IMR-90 (cell line): ENCODE measurements around the gene HSD17B7. TPM values are rescaled to one million over a fixed set of nuclear protein-coding genes. Genes with fewer than 3 reads are reported as not detected.

ENCODE experiments used
- ATAC-seq: fragments of 200-7000 bp; cut with Tn5 transposase; 2 replicates; pipeline ENCODE4 v1.9.1; 2020; ENCODE audit warnings: low read depth, mild to moderate bottlenecking, moderate library complexity
- BruUV-seq: library from RNA; stranded (reverse); fragments of 400-500 nt; replicated peaks from 2 replicates; lab custom pipeline; 2021; lab: Mats Ljungman, UMichigan
- CTCF ChIA-PET: fragments of 300-600 bp; formaldehyde crosslinking; extraction: SDS; loops from one replicate; lab custom pipeline; 2021; ENCODE audit warnings: antibody characterized with exemption; lab: Yijun Ruan, JAX
- POLR2A ChIA-PET: fragments of 300-600 bp; sonication (Branson Sonifier 250); formaldehyde crosslinking; loops from one replicate; lab custom pipeline; 2022; ENCODE audit warnings: antibody characterized with exemption; ENCODE audit not compliant: unreplicated experiment; lab: Charles Lee
- DNase-seq: peaks from one replicate; pipeline ENCODE4 v3.0.0; 2013
- H2AFZ ChIP-seq: replicated peaks from 2 replicates; pipeline ENCODE3; 2013; ENCODE audit warnings: low read length, mild to moderate bottlenecking; ENCODE audit not compliant: poor library complexity
- H2AK5ac ChIP-seq: 2 replicates; pipeline ENCODE4 v1.6.1; 2013; ENCODE audit warnings: low read depth, low read length, inconsistent platforms
- H2AK9ac ChIP-seq: replicated peaks from 2 replicates; pipeline ENCODE3; 2013; ENCODE audit warnings: mild to moderate bottlenecking, low read depth, low read length, moderate library complexity; ENCODE audit not compliant: poor library complexity
- H2BK120ac ChIP-seq: 2 replicates; pipeline ENCODE4 v1.6.1; 2013; ENCODE audit warnings: low read depth, low read length, inconsistent platforms
- H2BK15ac ChIP-seq: 3 replicates; pipeline ENCODE4 v1.6.1; 2013; ENCODE audit warnings: low read depth, low read length, inconsistent platforms
- H2BK20ac ChIP-seq: 2 replicates; pipeline ENCODE4 v1.6.1; 2013; ENCODE audit warnings: low read depth, mild to moderate bottlenecking, inconsistent platforms, low read length, moderate library complexity
- H2BK5ac ChIP-seq: 2 replicates; pipeline ENCODE4 v1.6.1; 2013; ENCODE audit warnings: mild to moderate bottlenecking, low read depth, low read length, inconsistent platforms; ENCODE audit not compliant: poor library complexity, severe bottlenecking
- H3K14ac ChIP-seq: replicated peaks from 2 replicates; pipeline ENCODE4 v1.6.1; 2013; ENCODE audit warnings: low read depth, low read length, inconsistent platforms
- H3K18ac ChIP-seq: 2 replicates; pipeline ENCODE4 v1.6.1; 2013; ENCODE audit warnings: low read depth, low read length, control low read depth
- H3K23ac ChIP-seq: 2 replicates; pipeline ENCODE4 v1.6.1; 2013; ENCODE audit warnings: low read depth, low read length, inconsistent platforms
- H3K27ac ChIP-seq: 2 replicates; pipeline ENCODE4 v1.5.1; 2013; ENCODE audit warnings: mild to moderate bottlenecking, control low read depth, low read length; ENCODE audit not compliant: insufficient read depth
- H3K27me3 ChIP-seq: 2 replicates; pipeline ENCODE4 v1.6.1; 2013; ENCODE audit warnings: low read length; ENCODE audit not compliant: control insufficient read depth, insufficient read depth
- H3K36me3 ChIP-seq: 2 replicates; pipeline ENCODE4 v1.6.1; 2013; ENCODE audit warnings: low read length, mixed read lengths; ENCODE audit not compliant: control insufficient read depth, insufficient read depth
- H3K4ac ChIP-seq: 2 replicates; pipeline ENCODE4 v1.6.1; 2013; ENCODE audit warnings: low read depth, low read length, inconsistent platforms
- H3K4me1 ChIP-seq: 2 replicates; pipeline ENCODE4 v1.6.1; 2013; ENCODE audit warnings: low read length, mixed read lengths; ENCODE audit not compliant: control insufficient read depth, insufficient read depth
- H3K4me2 ChIP-seq: 2 replicates; pipeline ENCODE4 v1.6.1; 2013; ENCODE audit warnings: low read depth, mild to moderate bottlenecking, control low read depth, low read length, moderate library complexity
- H3K4me3 ChIP-seq: 2 replicates; pipeline ENCODE4 v1.5.1; 2013; ENCODE audit warnings: low read depth, mild to moderate bottlenecking, control low read depth, low read length, moderate library complexity; ENCODE audit not compliant: insufficient read depth
- H3K56ac ChIP-seq: 2 replicates; pipeline ENCODE4 v1.6.1; 2013; ENCODE audit warnings: low read length, inconsistent platforms; ENCODE audit not compliant: insufficient read depth; ENCODE audit errors: extremely low read depth
- H3K79me1 ChIP-seq, 2 experiments: 2 replicates each; pipeline ENCODE4 v1.6.1; 2013; ENCODE audit warnings: low read length in 2 of 2, inconsistent platforms in 1 of 2, low read depth in 1 of 2
- H3K9ac ChIP-seq: 2 replicates; pipeline ENCODE4 v1.6.1; 2013; ENCODE audit warnings: low read depth, low read length, control low read depth
- H3K9me1 ChIP-seq: 2 replicates; pipeline ENCODE4 v1.6.1; 2013; ENCODE audit warnings: low read length, inconsistent platforms; ENCODE audit not compliant: insufficient read depth
- H3K9me3 ChIP-seq: 2 replicates; pipeline ENCODE4 v1.6.1; 2013; ENCODE audit warnings: low read length; ENCODE audit not compliant: control insufficient read depth, insufficient read depth
- H4K20me1 ChIP-seq: 2 replicates; pipeline ENCODE4 v1.6.1; 2013; ENCODE audit warnings: low read length, inconsistent platforms; ENCODE audit not compliant: insufficient read depth
- H4K5ac ChIP-seq: 2 replicates; pipeline ENCODE4 v1.6.1; 2013; ENCODE audit warnings: mild to moderate bottlenecking, low read depth, low read length, control low read depth
- H4K8ac ChIP-seq, 2 experiments: 2 replicates each; pipeline ENCODE4 v1.6.1; 2013; ENCODE audit warnings: low read depth in 2 of 2, low read length in 2 of 2, control low read depth in 1 of 2, inconsistent platforms in 1 of 2
- H4K91ac ChIP-seq: 2 replicates; pipeline ENCODE4 v1.6.1; 2013; ENCODE audit warnings: low read depth, low read length, inconsistent platforms; ENCODE audit not compliant: insufficient read depth
- BHLHE40 ChIP-seq: fragments of 150-350 bp; IDR thresholded peaks from 2 replicates; pipeline ENCODE4 v1.6.1; 2016; ENCODE audit warnings: mild to moderate bottlenecking, low read depth, low read length
- CHD1 ChIP-seq: IDR thresholded peaks from 2 replicates; pipeline ENCODE4 v1.6.1; 2012; ENCODE audit warnings: low read depth, low read length, improper control_type of control experiment
- CTCF ChIP-seq: conservative IDR thresholded peaks from 2 replicates; pipeline ENCODE4 v1.5.1; 2012; ENCODE audit warnings: mild to moderate bottlenecking, low read depth, low read length, improper control_type of control experiment
- ELK1 ChIP-seq: fragments of 150-350 bp; IDR thresholded peaks from 2 replicates; pipeline ENCODE4 v1.6.1; 2016; ENCODE audit warnings: low read depth, mild to moderate bottlenecking, low read length, moderate library complexity, borderline replicate concordance
- FOS ChIP-seq: fragments of 150-350 bp; IDR thresholded peaks from 2 replicates; pipeline ENCODE4 v1.6.1; 2016; ENCODE audit warnings: low read depth, low read length
- MAFK ChIP-seq: IDR thresholded peaks from 2 replicates; pipeline ENCODE4 v1.6.1; 2012; ENCODE audit warnings: low read depth, low read length, improper control_type of control experiment
- MAZ ChIP-seq: IDR thresholded peaks from 2 replicates; pipeline ENCODE4 v1.6.1; 2012; ENCODE audit warnings: low read depth, mild to moderate bottlenecking, low read length, improper control_type of control experiment, moderate library complexity, borderline replicate concordance
- MXI1 ChIP-seq: IDR thresholded peaks from 2 replicates; pipeline ENCODE4 v1.6.1; 2012; ENCODE audit warnings: low read depth, mild to moderate bottlenecking, low read length, moderate library complexity, borderline replicate concordance
- NFE2L2 ChIP-seq: fragments of 150-350 bp; IDR thresholded peaks from 2 replicates; pipeline ENCODE4 v1.6.1; 2016; ENCODE audit warnings: low read depth, mild to moderate bottlenecking, low read length
- POLR2A ChIP-seq: IDR thresholded peaks from 2 replicates; pipeline ENCODE4 v1.6.1; 2012; ENCODE audit warnings: mild to moderate bottlenecking, low read depth, low read length
- RAD21 ChIP-seq: IDR thresholded peaks from 2 replicates; pipeline ENCODE4 v1.6.1; 2012; ENCODE audit warnings: low read length, improper control_type of control experiment
- RCOR1 ChIP-seq: IDR thresholded peaks from 2 replicates; pipeline ENCODE4 v1.6.1; 2012; ENCODE audit warnings: mild to moderate bottlenecking, low read length, improper control_type of control experiment; ENCODE audit not compliant: insufficient replicate concordance
- RFX5 ChIP-seq: IDR thresholded peaks from 2 replicates; pipeline ENCODE4 v1.8.0; 2012; ENCODE audit warnings: low read depth, mild to moderate bottlenecking, low read length, moderate library complexity
- USF2 ChIP-seq: fragments of 150-350 bp; IDR thresholded peaks from 2 replicates; pipeline ENCODE4 v1.6.1; 2017; ENCODE audit warnings: mild to moderate bottlenecking, antibody characterized with exemption, low read length, low read depth
- dilution Hi-C: fragments of 300-500 bp; cut with HindIII; formaldehyde crosslinking; loops from one replicate; pipeline ENCODE4 v1.14.3; 2018; ENCODE audit warnings: low sequenced_read_pairs; ENCODE audit not compliant: unreplicated experiment
- in situ Hi-C: fragments of 300-500 bp; cut with MboI; formaldehyde crosslinking; loops from 3 replicates; pipeline ENCODE4 v1.14.3; 2019; ENCODE audit warnings: low sequenced_read_pairs, inconsistent platforms, mixed read lengths
- intact Hi-C: fragments of 100-400 bp; cut with micrococcal nuclease; formaldehyde crosslinking; loops from 2 replicates; pipeline ENCODE4 v1.10.0; 2022
- polyA plus RNA-seq, 3 experiments: library from polyadenylated mRNA; depleted of rRNA; stranded (reverse); fragments of >200 nt; gene quantifications; 2 replicates each; pipeline ENCODE4 v1.2.3, GENCODE V29; 2012; ENCODE audit warnings: low replicate concordance in 1 of 3
- total RNA-seq: library from RNA; depleted of rRNA; stranded (reverse); fragments of >200 nt; gene quantifications from 2 replicates; pipeline ENCODE4 v1.2.3, GENCODE V29; 2012

The HSD17B7 gene
- total and polyA plus RNA-seq, 2 of the 4 experiments (the other 2 are of a cell fraction), result 10.6 to 17.7 TPM

- Histone ChIP-seq H2BK15ac (no peak overlapping the region), H3K4me1 (no peaks in the 10 kb centered on the region), H3K36me3 (peaks cover 45% of the 10 kb centered on the region), H3K79me1 (peaks cover 9 to 27% of the 10 kb centered on the region in 2 experiments; a peak in 3 of 4 replicates), H2BK120ac (no peak overlapping the region), H3K14ac (no peak overlapping the region), H2AK5ac (no peak overlapping the region), H4K8ac (no peak overlapping the region), H3K4ac (no peak overlapping the region), H3K27ac (no peak overlapping the region), H4K20me1 (no peaks in the 10 kb centered on the region), H2BK5ac (no peak overlapping the region), H3K27me3 (no peaks in the 10 kb centered on the region), H3K9me1 (peaks cover 13% of the 10 kb centered on the region; the same call in 1 of the 2 replicates), H3K23ac (no peak overlapping the region), H4K5ac (no peak overlapping the region), H3K9me3 (no peaks in the 10 kb centered on the region), H3K4me2 (no peak overlapping the region), H2AK9ac (no peak overlapping the region), H3K4me3 (no peak overlapping the region), H2AFZ (no peak overlapping the region), H3K56ac (no peak overlapping the region), H3K9ac (no peak overlapping the region), H2BK20ac (no peak overlapping the region), H3K18ac (no peak overlapping the region), H4K91ac (no peak overlapping the region)
- CTCF ChIA-PET, result no interaction called here
- DNase-seq, result no peak
- POLR2A ChIA-PET, result no interaction called here
- no peak for ATAC-seq
- no TSS peak for BruUV-seq
- no peak for TF ChIP-seq RCOR1
- TF ChIP-seq CHD1, result no peak
- no peak for TF ChIP-seq MAZ
- no peak for TF ChIP-seq POLR2A
- TF ChIP-seq RAD21, result no peak
- no peak for TF ChIP-seq BHLHE40
- no peak for TF ChIP-seq NFE2L2
- TF ChIP-seq FOS, result no peak
- TF ChIP-seq CTCF, result no peak
- TF ChIP-seq ELK1, result no peak
- no peak for TF ChIP-seq MAFK
- TF ChIP-seq USF2, result no peak
- no peak for TF ChIP-seq MXI1
- TF ChIP-seq RFX5, result no peak
- intact Hi-C loops, result loop anchor here (5.0 to 10.0 kb wide), 2 partner anchors 62 to 139 kb away; partner anchors contain the start of gene DDR2
- in situ Hi-C loops, result no loop called here
- dilution Hi-C loops, result no loop called here
Observed at GRCh38 chr1:162774007-162774406, 16.5 kb upstream of the HSD17B7 start.
